NCI-H526 treated with DMSO at 0.1 percent for 48 hours (cell line): ENCODE data around the gene ACOT2.
"Not testable (repeated sequence)": the region's sequence is repeated elsewhere in the genome, so short reads cannot be mapped to it uniquely, and the experiment has no call there.

Source experiments
- DNase-seq: peaks from one replicate; lab custom pipeline; 2025; lab: John Stamatoyannopoulos, UW

Gene ACOT2, protein sequence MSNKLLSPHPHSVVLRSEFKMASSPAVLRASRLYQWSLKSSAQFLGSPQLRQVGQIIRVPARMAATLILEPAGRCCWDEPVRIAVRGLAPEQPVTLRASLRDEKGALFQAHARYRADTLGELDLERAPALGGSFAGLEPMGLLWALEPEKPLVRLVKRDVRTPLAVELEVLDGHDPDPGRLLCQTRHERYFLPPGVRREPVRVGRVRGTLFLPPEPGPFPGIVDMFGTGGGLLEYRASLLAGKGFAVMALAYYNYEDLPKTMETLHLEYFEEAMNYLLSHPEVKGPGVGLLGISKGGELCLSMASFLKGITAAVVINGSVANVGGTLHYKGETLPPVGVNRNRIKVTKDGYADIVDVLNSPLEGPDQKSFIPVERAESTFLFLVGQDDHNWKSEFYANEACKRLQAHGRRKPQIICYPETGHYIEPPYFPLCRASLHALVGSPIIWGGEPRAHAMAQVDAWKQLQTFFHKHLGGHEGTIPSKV

DNA sequence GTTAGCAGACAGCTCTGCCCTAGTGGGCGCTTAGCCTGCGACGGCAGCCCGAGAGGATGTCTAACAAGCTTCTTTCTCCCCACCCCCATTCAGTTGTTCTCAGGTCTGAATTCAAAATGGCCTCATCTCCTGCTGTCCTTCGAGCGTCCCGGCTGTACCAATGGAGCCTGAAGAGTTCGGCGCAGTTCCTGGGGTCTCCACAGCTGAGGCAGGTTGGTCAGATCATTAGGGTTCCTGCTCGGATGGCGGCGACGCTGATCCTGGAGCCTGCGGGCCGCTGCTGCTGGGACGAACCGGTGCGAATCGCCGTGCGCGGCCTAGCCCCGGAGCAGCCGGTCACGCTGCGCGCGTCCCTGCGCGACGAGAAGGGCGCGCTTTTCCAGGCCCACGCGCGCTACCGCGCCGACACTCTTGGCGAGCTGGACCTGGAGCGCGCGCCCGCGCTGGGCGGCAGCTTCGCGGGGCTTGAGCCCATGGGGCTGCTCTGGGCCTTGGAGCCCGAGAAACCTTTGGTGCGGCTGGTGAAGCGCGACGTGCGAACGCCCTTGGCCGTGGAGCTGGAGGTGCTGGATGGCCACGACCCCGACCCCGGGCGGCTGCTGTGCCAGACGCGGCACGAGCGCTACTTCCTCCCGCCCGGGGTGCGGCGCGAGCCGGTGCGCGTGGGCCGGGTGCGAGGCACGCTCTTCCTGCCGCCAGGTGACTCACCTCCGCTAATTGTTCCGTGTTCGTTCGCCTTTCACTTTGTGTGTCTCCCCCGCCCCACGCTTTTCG lies at the start of gene ACOT2:
Gene ACOT2, plus strand, starts transcription at position 29 of the 774 bp plus-strand sequence. Its CDS starts 28 bp downstream, at position 57.
- peak; percentile 62 for DNase-seq

DNA sequence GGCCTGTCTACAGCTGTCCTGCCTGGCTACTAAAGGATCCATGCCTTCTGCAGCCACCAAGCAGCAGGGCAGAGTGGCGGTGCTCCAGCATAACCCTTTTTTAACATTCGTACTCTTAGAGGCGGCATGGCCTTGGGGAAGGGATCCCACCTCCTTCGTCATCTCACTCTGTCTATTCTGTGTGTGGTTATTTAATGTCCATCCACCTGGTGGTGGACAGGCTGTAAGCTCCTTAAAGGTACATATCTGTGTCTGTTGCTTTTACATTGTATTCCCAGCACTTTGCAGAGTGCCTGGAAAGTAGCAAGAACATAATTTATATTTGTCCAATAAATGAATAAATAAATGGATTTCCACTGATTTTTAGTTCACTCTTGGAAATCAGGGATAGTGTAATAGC lies 47.8 kb upstream of the ACOT2 start:
- DNase-seq = no peak

DNA sequence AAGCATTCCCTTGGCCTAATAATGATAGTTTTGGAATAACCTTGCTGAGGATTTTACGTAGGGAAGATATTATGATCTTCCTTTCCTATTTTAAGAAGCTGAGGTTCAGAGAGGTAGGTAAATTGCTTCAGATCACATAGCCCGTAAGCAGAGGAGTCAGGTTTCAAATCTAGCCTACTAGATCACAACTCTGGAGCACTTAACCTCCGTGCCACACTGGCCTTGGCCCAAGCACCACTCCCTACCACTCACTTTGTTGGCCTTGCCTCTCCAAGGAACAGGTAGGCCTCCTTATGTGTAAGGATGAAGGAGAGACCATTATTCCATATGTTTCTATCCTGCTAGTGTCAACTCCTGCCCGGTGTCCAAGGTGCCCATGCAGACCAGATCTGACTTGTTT lies 44.5 kb upstream of the ACOT2 start:
- DNase-seq = no peak

DNA sequence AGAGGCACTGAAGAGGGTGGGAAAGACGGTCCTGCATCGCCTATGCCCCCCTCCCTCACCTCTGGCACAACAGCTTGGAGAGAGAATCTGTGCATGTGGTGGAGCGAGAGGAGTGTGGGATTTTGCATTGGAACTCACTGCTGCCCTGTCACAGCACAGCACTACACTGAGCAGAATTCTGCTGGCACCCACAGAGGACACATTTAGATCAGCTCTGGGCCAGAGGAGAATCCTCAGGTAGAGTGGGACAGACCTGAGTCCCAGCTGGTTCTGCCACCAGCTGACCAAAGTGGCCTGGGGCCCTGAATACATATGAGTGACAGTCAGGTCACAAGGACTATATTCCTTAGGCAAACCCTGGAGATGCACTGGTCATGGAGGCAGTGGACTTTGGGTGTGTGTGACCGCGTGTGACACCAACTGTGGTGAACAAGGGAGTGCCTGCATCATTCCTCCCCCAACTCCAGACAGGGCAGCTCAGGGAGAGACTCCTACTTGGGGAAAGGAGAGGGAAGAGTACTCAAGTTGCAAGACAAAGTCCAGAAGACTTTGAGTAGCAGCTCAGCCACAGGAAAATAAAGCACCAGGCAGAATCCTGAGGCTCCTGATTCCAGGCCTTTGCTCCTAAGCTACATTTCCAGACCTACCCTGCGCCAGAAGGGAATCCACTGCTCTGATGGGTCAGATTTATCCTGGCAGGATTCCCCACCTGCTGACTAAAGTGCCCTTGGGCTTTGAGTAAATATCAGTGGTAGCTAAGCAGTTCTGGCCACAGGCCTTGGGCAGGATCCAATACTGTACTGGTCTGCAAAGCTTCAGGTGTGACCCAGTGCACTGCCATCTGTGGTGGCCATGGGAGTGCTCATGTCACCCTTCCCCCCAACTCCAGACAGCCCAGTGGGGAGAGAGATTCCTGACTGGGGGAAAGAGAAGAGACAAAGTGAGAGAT lies 42.7 kb upstream of the ACOT2 start:
- DNase-seq = no peak

DNA sequence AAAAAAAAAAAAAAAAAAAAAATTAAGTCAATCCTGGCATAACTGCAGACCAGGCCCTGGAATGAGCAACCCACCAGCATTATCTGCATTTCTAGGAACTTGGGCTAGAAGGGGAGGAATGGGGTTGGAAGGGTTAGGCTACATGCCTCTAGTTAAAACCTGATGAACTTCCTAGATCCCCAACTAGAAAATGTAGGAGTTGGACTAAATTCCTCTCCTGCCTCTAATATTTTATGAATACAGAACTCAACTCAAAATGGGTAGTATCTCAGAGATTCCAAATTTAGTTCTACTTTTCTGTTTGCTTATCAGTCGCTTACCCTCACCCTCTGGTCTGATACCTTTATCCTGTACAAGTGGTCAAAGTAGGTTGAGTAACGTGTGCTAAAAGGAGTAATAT lies 39.7 kb upstream of the ACOT2 start:
- not testable (repeated sequence) for DNase-seq

DNA sequence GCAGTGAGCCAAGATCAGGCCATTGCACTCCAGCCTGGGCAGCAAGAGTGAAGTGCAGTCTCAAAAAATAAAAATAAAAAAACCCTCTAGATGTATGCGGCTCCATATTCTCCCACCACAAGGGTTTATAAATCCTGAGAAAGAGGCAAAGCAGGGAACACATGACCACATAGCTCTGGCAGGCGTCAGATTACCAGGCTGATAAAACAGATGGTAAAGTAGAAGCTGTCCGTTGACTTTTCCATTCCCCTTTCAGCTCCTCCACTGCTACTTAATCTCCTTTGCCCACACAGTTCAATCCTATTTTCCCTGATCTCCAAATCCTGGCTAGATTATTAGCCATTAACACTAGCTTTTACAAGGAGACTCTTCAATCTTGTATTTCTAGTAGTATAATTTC lies 37.0 kb upstream of the ACOT2 start:
- DNase-seq = not testable (repeated sequence)

DNA sequence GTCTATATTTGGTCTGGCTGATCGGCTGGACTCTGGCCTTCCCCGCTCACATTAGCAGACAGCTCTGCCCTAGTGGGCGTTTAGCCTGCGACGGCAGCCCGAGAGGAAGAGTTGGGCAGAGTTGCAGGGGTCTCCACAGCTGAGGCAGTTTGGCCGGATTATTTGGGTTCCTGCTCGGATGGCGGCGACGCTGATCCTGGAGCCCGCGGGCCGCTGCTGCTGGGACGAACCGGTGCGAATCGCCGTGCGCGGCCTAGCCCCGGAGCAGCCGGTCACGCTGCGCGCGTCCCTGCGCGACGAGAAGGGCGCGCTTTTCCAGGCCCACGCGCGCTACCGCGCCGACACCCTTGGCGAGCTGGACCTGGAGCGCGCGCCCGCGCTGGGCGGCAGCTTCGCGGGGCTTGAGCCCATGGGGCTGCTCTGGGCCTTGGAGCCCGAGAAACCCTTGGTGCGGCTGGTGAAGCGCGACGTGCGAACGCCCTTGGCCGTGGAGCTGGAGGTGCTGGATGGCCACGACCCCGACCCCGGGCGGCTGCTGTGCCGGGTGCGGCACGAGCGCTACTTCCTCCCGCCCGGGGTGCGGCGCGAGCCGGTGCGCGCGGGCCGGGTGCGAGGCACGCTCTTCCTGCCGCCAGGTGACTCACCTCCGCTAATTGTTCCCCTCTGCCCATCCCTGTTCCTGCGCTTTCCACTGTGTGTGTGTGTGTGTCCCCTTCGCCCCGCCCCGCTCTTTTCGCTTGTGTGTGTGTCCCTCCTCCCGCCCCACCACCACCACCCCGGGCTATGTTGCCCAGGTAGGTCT lies 31.6 kb upstream of the ACOT2 start:
- DNase-seq = not testable (repeated sequence)

DNA sequence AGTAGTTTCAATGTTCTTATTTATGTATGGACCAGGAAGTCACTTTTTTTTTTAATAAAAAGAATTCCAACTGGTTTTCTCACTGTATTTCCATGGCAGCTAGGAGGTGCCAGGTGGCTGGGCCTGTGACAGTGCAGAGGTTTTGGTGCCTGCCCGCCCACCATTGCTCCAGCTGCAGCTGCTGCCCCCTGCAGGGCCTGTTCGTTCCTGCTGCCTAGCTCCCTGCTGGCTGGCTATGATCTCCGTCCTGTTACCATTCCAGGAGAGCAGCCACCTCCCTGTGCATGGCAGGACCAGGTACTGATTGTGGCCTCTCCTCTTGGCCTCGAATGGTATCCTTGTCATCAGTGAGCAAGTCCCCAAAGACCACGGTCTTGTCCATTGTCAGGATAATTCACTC lies 30.0 kb upstream of the ACOT2 start:
- peak; percentile 29 for DNase-seq

DNA sequence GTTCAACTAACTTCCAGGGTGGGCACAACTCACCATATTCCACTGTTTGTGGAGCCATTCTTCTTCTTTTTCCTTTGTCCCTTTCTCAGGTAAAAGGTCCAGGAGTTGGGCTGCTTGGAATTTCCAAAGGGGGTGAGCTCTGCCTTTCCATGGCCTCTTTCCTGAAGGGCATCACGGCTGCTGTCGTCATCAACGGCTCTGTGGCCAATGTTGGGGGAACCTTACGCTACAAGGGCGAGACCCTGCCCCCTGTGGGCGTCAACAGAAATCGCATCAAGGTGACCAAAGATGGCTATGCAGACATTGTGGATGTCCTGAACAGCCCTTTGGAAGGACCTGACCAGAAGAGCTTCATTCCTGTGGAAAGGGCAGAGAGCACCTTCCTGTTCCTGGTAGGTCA lies 26.1 kb upstream of the ACOT2 start:
- DNase-seq = not testable (repeated sequence)

DNA sequence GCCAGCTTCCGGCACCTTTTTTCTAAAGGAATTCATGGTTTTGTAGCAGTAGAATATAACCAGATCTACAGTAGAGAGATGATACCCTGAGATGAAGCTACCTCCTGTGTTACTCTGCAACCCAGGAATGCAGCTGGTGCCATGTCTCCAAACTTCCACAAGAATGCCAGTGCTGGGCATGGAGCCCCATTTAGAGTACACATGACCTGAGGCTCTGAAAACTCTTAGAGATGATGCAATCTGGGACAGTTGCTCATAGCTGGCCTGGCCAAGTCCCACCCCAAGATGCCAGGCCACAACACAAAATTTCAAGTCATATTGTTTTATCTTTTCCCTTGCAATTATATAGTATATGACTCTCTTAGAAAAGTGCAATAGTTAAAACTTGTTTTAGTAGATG lies 23.7 kb upstream of the ACOT2 start:
- not testable (repeated sequence) for DNase-seq

DNA sequence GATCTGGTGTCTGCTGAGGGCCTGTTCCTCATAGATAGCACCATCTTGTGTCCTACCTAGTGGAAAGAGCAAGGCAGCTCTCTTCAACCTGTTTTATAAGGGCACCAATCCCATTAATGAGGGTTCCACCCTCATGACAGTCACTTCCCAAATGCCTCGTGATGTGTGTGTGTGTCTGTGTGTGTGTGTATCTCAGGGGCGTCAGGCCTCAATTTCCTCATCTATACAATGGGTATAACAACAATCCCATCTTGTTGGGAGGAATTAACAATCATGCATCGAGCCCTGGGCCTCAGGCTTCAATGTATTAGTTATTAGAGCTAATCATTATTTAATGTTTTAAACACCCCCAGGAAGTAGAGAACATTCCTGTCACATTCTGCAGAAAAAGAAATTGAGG lies 19.9 kb upstream of the ACOT2 start:
- not testable (repeated sequence) for DNase-seq

DNA sequence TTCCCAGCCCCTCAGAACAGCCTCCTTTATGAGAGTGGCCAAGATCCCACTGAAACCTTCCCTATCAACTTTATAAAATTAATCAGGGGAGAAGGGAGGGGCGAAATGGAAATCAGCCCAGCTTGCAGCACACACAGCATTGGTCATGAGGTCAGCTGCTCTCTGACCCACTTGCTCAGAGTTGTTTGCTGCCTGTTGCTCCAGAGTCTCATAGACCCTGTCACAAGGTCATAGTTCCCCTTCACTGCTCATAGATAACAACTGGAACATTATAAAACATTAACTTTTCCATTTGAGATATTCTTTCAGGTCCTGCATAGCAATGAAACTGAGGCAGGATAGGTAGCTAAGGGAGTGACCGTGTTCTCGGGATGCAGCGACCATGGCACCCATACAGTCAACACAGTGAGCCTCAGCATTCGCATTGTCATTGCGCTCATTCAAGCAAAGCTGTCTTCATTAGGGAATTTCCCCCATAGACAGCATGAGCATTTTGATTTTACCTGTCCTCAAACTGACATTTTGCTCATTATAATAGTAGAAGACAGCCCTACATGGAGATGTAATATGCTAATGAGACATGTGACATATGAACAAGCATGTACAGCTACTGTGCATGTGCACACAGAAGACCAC lies 19.0 kb upstream of the ACOT2 start:
- DNase-seq = not testable (repeated sequence)

DNA sequence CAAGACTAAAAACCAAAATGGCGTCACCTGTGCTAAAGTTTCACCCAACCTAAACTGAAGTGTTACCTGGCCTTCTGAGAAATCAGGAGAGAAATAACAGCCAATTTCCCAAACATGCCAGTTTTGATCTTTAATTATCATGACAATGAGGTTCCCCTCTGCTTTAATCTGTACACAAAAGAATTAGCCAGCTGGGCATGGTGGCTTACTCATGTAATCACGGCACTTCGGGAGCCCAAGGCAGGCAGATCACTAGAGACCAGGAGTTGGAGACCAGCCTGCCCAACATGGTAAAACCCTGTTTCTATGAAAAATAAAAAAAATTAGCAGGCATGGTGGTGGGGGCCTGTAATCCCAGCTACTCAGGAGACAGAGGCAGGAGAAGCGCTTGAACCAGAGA lies 15.2 kb upstream of the ACOT2 start:
- no peak for DNase-seq

DNA sequence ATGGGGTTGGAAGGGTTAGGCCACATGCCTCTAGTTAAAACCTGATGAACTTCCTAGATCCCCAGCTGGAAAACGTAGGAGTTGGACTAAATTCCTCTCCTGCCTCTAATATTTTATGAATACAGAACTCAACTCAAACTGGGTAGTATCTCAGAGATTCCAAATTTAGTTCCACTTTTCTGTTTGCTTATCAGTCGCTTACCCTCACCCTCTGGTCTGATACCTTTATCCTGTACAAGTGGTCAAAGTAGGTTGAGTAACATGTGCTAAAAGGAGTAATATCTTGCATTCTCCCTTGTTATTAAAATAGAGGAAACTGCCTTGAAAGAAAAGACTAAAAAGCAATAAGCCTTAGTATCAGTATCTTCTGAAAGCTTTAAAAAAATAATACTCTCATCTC lies 11.8 kb upstream of the ACOT2 start:
- DNase-seq = not testable (repeated sequence)

DNA sequence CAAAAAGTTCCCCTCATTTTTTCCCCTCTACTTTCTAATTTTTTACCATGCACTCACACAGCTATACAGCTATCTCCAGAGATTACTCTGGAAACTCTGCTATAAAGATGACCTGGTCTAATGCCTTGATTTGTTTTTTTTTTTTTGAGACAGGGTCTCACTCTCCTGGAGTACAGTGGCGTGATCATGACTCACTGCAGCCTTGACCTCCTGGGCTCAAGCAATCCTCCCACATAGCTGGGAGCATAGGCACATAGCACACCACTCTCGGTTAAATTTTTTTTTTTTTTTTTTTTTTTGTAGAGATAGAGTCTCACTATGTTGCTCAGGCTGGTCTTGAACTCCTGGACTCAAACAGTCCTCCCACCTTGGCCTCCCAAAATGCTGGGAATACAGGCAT lies 10.8 kb upstream of the ACOT2 start:
- not testable (repeated sequence) for DNase-seq

DNA sequence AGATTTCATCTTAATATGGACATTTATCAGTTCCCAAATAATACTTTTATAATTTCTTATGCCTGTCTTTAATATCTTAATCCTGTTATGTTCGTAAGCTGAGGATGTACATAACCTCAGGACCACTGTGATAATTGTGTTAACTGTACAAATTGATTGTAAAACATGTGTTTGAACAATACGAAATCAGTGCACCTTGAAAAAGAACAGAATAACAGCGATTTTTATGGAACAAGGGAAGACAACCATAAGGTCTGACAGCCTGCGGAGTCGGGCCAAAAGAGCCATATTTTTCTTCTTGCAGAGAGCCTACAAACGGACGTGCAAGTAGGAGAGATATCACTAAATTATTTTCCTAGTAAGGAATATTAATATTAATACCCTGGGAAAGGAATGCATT lies 6.8 kb upstream of the ACOT2 start:
- not testable (repeated sequence) for DNase-seq

DNA sequence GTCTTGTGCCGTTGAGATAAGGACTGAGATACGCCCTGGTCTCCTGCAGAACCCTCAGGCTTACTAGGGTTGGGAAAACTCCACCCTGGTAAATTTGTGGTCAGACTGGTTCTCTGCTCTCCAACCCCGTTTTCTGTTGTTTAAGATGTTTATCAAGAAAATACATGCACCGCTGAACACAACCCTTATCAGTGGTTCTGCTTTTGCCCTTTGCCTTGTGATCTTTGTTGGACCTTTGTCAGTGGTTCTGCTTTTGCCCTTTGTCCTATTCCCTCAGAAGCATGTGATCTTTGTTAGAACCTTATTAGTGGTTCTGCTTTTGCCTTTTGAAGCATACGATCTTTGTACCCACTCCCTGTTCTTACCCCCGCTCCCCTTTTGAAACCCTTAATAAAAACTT lies 6.3 kb upstream of the ACOT2 start:
- not testable (repeated sequence) for DNase-seq

DNA sequence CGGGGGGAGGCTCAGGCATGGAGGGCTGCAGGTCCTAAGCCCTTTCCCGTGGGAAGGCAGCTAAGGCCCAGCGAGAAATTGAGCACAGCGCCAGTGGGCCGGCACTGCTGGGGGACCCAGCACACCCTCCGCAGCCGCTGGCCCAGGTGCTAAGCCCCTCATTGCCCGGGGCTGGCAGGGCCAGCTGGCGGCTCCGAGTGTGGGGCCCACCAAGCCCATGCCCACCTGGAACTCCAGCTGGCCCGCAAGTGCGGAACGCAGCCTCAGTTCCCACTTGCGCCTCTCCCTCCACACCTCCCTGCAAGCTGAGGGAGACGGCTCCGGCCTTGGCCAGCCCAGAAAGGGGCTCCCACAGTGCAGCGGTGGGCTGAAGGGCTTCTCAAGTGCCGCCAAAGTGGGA lies 2.6 kb upstream of the ACOT2 start:
- DNase-seq = not testable (repeated sequence)

DNA sequence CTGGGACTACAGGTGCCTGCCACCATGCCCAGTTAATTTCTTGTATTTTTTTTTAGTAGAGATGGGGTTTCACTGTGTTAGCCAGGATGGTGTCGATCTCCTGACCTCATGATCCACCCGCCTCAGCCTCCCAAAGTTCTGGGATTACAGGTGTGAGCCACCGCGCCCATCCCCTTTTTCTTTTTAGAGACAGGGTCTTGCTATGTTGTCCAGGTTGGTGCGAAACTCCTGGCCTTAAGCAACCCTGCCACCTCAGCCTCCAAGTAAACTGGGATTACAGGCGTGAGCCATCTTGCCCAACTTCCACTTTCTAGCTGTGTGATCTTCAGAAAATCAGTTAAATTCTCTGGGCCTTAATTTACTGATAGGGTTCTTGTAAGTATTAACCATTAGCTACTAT lies 2.1 kb upstream of the ACOT2 start:
- DNase-seq = not testable (repeated sequence)

DNA sequence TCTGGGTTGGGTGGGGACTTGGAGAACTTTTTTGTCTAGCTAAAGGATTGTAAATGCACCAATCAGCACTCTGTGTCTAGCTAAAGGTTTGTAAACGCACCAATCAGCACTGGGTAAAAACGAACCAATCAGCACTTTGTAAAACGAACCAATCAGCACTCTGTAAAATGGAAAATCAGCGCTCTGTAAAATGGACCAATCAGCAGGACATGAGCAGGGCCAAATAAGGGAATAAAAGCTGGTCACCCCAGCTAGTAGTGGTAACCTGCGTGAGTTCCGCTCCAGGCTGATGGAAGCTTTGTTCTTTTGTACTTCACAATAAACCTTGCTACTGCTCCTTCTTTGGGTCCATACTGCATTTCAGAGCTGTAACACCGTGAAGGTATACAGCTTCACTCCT lies 1.7 kb upstream of the ACOT2 start:
- no peak for DNase-seq
